Osteocyte (in vitro differentiated cells): Measurements from ENCODE around the gene CNP. TPM values are rescaled to one million over a fixed set of nuclear protein-coding genes. Genes with fewer than 3 reads are reported as not detected.

Experiments used
- DNase-seq: peaks from one replicate; pipeline ENCODE4 v3.0.0; 2021; ENCODE audit warnings: mixed read lengths; ENCODE audit not compliant: unreplicated experiment; ENCODE audit errors: extremely low spot score
- H3K27ac Mint-ChIP-seq: one replicate; pipeline ENCODE4 v1.8.0; 2021; ENCODE audit warnings: mild to moderate bottlenecking, mixed read lengths; ENCODE audit not compliant: unreplicated experiment
- H3K27me3 Mint-ChIP-seq: one replicate; pipeline ENCODE4 v1.8.0; 2021; ENCODE audit warnings: mixed read lengths; ENCODE audit not compliant: unreplicated experiment
- H3K36me3 Mint-ChIP-seq: one replicate; pipeline ENCODE4 v1.8.0; 2021; ENCODE audit warnings: mixed read lengths; ENCODE audit not compliant: unreplicated experiment
- H3K4me1 Mint-ChIP-seq: one replicate; pipeline ENCODE4 v1.8.0; 2021; ENCODE audit warnings: mixed read lengths; ENCODE audit not compliant: unreplicated experiment
- H3K4me3 Mint-ChIP-seq: one replicate; pipeline ENCODE4 v1.8.0; 2021; ENCODE audit warnings: mild to moderate bottlenecking, moderate library complexity, mixed read lengths; ENCODE audit not compliant: unreplicated experiment
- H3K9me3 Mint-ChIP-seq: one replicate; pipeline ENCODE4 v1.8.0; 2021; ENCODE audit warnings: mixed read lengths; ENCODE audit not compliant: unreplicated experiment
- long read RNA-seq: library from polyadenylated mRNA; unstranded; transcript quantifications from one replicate; pipeline ENCODE4 v2.0.0, GENCODE V29; 2021
- total RNA-seq: library from RNA; stranded (reverse); gene quantifications from 2 replicates; pipeline ENCODE4 v1.2.1, GENCODE V29; 2021
- TF ChIP-seq, protein P1 (sequence below): fragments of 200-600 bp; sonication (generic); IDR thresholded peaks from 2 replicates; pipeline ENCODE4 v1.5.0; 2021; ENCODE audit warnings: antibody characterized with exemption, mild to moderate bottlenecking, moderate library complexity

CNP gene
- 108 and 119 TPM in 2 replicates for total RNA-seq
- long read RNA-seq, full-length matches to known transcripts: 323 of 354 reads
- long read RNA-seq, partial matches to known transcripts: 24 of 354 reads
- long read RNA-seq, other reads (novel, unspliced or antisense): 7 of 354 reads

DNA sequence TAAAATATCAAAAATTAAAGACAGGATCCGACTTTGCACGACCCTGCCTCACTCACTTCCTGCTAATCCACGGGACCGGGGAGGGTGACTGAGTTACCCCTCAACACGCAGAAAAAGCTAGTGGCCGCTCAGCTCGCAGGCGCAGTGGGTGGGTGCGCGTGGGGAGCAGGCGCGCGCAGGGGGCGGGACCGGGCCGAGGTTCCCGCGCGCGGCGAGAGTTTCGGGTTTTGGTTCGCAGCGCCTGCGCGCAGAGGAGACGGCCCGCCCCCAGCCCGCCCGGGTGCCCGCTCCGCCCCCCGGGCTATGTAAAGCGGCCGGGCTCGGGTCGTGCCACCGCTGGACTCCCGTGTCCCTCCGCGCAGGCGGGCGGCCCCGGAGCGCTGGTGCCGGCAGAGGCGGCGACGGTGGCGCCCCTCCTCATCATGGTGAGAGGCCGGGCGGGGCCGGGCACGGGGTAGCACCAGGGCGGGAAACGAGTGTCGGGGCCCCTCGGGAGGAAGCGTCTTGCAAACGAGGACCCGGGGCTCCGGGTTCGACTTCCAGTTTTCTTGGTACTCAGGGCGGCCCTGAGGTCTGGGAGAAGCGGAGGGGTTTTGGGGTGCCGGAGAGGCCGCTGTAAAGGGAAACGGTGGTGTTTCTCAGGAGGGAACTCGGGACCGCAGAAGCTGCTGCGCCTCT is at the start of gene CNP:
Gene CNP, plus strand, starts transcription at position 333 of the 678 bp plus-strand sequence. Its CDS starts 90 bp downstream, at position 423.
- Mint-ChIP-seq H3K27me3 (no peaks in the 10 kb centered on the region), H3K27ac (peak within 1 kb of the TSS; percentile 66), H3K4me1 (peaks cover 37% of the 10 kb centered on the region), H3K36me3 (peaks cover 13% of the 10 kb centered on the region), H3K4me3 (peak within 1 kb of the TSS; percentile 79), H3K9me3 (no peaks in the 10 kb centered on the region)
- peak; percentile 96 for DNase-seq
- TF ChIP-seq, protein P1, sequence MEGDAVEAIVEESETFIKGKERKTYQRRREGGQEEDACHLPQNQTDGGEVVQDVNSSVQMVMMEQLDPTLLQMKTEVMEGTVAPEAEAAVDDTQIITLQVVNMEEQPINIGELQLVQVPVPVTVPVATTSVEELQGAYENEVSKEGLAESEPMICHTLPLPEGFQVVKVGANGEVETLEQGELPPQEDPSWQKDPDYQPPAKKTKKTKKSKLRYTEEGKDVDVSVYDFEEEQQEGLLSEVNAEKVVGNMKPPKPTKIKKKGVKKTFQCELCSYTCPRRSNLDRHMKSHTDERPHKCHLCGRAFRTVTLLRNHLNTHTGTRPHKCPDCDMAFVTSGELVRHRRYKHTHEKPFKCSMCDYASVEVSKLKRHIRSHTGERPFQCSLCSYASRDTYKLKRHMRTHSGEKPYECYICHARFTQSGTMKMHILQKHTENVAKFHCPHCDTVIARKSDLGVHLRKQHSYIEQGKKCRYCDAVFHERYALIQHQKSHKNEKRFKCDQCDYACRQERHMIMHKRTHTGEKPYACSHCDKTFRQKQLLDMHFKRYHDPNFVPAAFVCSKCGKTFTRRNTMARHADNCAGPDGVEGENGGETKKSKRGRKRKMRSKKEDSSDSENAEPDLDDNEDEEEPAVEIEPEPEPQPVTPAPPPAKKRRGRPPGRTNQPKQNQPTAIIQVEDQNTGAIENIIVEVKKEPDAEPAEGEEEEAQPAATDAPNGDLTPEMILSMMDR: no peak

DNA sequence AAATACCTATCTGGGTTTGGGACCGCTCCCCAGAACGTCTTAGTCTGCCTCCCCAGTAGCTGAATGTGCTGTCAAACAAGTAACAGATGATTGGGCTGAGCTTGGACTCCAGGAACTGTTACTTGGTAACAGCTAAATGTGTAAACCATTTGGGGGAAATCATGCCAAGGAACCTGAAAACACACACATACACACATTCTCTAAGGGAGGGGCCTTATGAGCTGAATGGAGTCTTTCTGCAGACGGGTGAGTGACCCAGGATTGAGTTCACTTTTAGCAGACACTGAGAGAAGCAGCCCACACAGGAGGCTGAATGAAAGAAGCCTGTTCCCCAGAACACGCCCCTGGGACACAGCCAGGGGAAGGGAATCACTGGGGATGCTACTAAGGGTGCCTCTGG is 49.4 kb upstream of the CNP start:
- H3K4me1 Mint-ChIP-seq: peaks cover 47% of the 10 kb centered on the region
- no peaks in the 10 kb centered on the region for H3K9me3 Mint-ChIP-seq
- peaks cover 19% of the 10 kb centered on the region for H3K36me3 Mint-ChIP-seq
- DNase-seq: no peak
- H3K4me3 Mint-ChIP-seq: peak overlapping the region; percentile 90
- peak overlapping the region; percentile 85 for H3K27ac Mint-ChIP-seq
- TF ChIP-seq, protein P1: no peak
- no peaks in the 10 kb centered on the region for H3K27me3 Mint-ChIP-seq

DNA sequence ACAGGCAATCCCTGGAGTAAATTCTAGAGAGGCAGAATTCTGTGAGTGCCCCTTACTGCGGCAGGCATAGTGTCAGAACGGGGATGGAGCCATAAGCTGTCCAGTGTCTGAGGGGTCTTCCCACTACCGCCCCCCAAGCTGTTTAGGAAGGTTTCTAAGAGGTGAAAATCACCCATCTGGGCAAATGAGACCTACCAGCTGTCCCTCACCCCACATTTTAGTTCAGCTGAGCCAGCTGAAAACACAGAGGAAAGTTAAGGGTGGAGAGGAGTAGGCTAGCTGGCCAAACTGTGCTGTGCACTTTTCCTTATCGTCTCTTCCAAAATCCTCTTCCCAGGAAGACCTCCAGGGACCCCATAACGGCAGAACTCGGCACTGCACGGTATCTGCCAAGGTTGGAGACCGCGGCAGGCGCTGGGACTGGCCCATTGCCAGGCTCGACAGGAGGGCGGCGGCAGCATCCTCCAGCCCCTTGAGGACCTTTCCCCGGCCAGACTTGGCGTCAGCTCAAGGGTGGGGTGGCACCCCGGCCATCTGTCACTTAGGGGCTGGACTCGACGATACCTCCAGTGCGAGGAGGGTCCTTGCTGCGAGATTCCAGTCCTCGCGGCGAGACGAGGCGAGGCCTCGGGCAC is 48.8 kb upstream of the CNP start:
- Mint-ChIP-seq H3K27ac (peak overlapping the region; percentile 85), H3K9me3 (no peaks in the 10 kb centered on the region), H3K27me3 (no peaks in the 10 kb centered on the region), H3K4me1 (peaks cover 45% of the 10 kb centered on the region), H3K36me3 (peaks cover 13% of the 10 kb centered on the region), H3K4me3 (peak overlapping the region; percentile 90)
- TF ChIP-seq, protein P1: no peak
- DNase-seq: peak; percentile 88

DNA sequence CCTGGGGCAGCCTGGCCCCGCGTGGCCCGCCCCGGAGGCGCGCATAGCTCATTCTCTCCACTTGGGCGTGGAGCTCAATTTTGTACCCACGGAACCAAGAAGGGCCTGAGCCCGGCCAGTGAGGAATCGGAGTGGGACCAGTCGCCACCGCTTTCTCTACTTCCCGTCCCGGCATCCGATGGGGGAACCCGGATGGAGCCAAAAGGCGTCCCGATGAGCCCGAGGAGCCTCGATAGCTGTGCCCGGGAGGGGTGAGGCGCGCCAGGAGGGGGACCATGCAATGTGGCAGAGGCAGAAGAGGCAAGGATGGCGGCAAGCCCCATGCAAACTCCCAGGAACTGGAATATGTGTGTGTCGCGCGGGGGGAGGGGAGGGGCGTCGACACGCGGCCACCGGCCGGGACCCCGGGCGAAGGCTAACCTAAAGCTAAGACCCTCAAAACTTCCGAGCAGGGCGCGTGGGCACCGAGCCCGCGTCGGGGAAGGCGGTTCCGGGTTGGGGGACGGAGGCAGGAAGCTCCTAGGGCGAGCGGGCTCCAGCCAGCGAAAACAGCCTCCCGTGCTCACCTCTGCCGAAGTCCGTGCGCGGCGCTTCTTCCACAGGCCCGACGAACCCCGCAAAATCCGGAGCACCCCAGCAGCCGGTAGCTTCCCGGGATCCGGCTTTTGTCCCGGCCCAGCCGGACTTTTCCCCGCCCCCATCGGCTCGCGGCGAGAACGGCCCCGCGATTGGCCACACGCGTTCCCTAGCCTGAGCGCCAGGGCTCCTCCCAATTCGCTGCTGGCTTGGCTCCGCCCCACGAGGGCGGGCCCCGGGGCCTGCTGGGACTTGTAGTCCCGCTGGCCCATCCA is 48.1 kb upstream of the CNP start, which contains the start of gene ACLY:
Gene ACLY, minus strand, starts transcription at position 638 of the 851 bp plus-strand sequence. CDS start 5,078 bp downstream, outside the sequence.
- DNase-seq: peak; percentile 99
- H3K27ac Mint-ChIP-seq: peak within 1 kb of the TSS; percentile 85
- peaks cover 8% of the 10 kb centered on the region for H3K36me3 Mint-ChIP-seq
- H3K9me3 Mint-ChIP-seq: no peaks in the 10 kb centered on the region
- H3K4me1 Mint-ChIP-seq: peaks cover 40% of the 10 kb centered on the region
- H3K4me3 Mint-ChIP-seq: peak within 1 kb of the TSS; percentile 90
- TF ChIP-seq, protein P1: no peak
- H3K27me3 Mint-ChIP-seq: no peaks in the 10 kb centered on the region
